GM18870 (cell line): ENCODE results near the gene NDEL1.

Source experiments
- ATAC-seq: cut with Tn5 transposase; IDR thresholded peaks from one replicate; pipeline ENCODE4 v1.9.1; 2021; ENCODE audit warnings: moderate library complexity; ENCODE audit not compliant: unreplicated experiment

NDEL1 gene

GRCh38 chr17:8499171-8499570 is 63.5 kb downstream of the NDEL1 start:
- no peak for ATAC-seq

DNA sequence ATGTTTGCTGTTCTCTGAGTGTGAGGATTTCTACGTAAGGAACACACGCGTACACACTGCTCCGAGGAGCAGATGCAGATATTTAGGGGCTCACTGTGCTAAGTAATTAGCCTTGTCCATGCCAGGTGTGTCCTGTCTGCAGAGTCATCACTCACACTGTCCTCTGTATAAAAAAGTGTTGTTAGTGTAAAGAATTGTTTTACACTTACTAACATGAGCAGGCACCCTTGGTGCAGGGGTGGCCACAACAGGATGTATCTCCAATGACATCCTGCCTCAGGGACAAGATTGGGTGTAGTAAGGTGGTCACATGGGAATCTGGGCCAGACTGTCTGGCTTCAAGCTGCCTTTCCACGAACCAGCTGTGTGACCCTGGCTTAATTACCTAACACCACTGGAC is 63.9 kb downstream of the NDEL1 start:
- ATAC-seq, result no peak

- ATAC-seq, result no peak
Measured at GRCh38 chr17:8500609-8501008, 64.9 kb downstream of the NDEL1 start.

GRCh38 chr17:8502126-8502525 is 66.4 kb downstream of the NDEL1 start:
- ATAC-seq, result no peak

DNA sequence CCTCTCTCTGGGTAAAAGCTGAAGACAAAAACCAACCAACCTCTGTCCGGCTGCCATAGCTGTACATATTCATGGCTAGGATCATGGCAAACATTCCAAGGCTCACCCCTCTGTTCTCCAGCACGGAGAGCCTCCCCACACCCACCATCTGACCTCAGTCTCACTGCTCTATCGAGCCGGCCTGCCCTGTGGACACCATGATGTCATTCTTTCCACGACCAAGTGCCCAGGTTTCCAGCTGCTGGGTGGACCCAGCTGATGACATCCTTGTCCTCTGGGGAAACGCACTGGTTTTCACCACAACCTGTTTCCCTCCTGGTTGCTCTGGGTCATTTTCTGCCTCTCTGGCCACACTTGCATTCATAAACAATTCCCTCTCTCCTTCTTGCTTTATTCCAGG is 67.7 kb downstream of the NDEL1 start:
- no peak for ATAC-seq

DNA sequence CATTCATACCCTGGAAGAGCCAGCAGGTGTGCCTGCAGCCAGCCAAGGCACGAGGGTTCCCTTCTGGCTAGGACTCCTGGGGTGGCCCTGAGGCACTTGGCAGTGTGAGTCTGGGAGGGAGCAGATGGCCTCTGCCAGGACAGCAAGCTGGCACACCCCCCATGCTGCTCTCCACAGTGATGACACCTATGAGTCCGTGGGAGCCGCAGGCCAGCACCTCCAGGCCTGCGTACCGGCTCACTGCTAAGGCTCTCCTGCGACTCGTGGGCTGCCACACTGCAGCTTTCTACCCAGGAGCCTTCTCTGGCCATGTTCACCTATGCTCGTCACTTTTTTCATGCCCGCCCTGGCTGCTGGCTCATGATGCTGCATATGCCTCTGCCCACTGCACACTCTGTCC is 68.1 kb downstream of the NDEL1 start:
- no peak for ATAC-seq

GRCh38 chr17:8504460-8505207 is 69.0 kb downstream of the NDEL1 start:
- ATAC-seq, result no peak

DNA sequence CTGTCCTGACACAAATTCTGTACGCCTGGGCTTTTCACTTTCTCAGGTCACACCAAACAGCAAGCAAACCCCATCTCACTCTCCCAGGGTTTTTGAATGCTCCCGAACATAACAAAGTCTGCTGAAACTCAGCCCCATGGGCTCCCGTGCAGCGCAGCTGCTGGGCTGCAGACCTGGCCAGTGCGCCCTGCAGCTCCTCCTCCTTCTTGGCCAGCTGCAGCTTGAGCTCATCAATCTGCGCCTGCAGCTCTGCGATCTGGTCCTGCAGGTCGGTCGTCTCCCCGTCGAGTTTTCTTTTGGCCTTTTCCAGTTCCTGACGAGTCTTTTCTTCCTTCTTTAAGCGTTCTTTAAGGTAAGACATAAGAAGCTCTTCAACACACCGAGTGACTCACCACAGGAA is 70.5 kb downstream of the NDEL1 start:
- ATAC-seq, result no peak

DNA sequence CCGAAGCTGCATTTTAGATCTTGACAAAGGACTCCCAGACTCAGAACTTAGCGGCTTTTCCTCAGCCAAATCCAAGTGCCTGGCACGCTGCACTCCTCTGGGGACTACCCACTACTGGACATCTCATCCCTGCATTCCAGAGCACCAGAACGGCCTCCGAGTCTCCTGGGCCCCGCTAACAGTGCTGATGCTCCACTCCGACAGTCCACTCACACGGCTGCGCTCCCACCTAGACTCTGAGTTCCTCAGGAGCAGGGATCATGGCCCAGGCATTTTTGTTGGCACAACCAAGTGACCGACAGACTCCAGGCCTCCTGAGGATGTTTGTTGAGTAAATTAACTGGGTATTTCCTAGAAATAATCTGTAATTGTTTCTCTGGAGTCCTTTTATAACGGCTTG is 79.1 kb downstream of the NDEL1 start:
- ATAC-seq, result no peak
